ENCODE measurements around the gene LSP1. TPM values are rescaled to one million over a fixed set of nuclear protein-coding genes. Genes with fewer than 3 reads are reported as not detected.
"Not testable (repeated sequence)": the region's sequence is repeated elsewhere in the genome, so short reads cannot be mapped to it uniquely, and the experiment has no call there.

Gene LSP1
- total RNA-seq, 4 donors from 2014 or later, result 12.3 to 69.6 (median 23.2) TPM

GRCh38 chr11:1807264-1807995 lies 45.5 kb upstream of the LSP1 start:
- no peak for DNase-seq
- Histone ChIP-seq H3K36me3 (no peaks in the 10 kb centered on the region), H3K4me1 (no peaks in the 10 kb centered on the region), H3K4me3 (no peak overlapping the region), H3K9me3 (no peaks in the 10 kb centered on the region), H3K27ac (no peak overlapping the region), H3K27me3 (peaks cover 45% of the 10 kb centered on the region)
- intact Hi-C loops (cut with DNase I; ENCODE audit: low total_unique reads), result no loop called here
- no peak for TF ChIP-seq CTCF (IDR thresholded peaks at IDR 0.05)
- no peak for TF ChIP-seq POLR2AphosphoS5 (IDR thresholded peaks at IDR 0.05)
- TF ChIP-seq EP300 (IDR thresholded peaks at IDR 0.05; ENCODE audit: low read depth), result no peak
- no peak for TF ChIP-seq POLR2A (IDR thresholded peaks at IDR 0.05)
- in situ Hi-C loops (cut with MboI; ENCODE audit: low pct_ligation_motif_present in 1 of 4, low pct_unique_long_range_greater_than_20kb in 1 of 4, low sequenced_read_pairs in 3 of 4), result loop anchor here in 1 of 4 donors (25.0 kb wide), 1 partner anchor 95 kb away; no protein-coding TSS in a partner anchor
- WGBS, 2 donors (ENCODE audit: low coverage in 1 of 2), result 32 to 50% methylated on average over 5 to 14 of the region's 14 CpGs

- H3K36me3 ChIP-seq, result no peaks in the 10 kb centered on the region
- H3K27ac ChIP-seq, result no peak overlapping the region
- in situ Hi-C loops (cut with MboI; ENCODE audit: low pct_ligation_motif_present in 1 of 4, low pct_unique_long_range_greater_than_20kb in 1 of 4, low sequenced_read_pairs in 3 of 4) (loop anchor here (10.0 to 25.0 kb wide), 2 partner anchors 98 to 106 kb away; no protein-coding TSS in a partner anchor), intact Hi-C loops (cut with DNase I; ENCODE audit: low total_unique reads) (no loop called here)
- H3K4me3 ChIP-seq, result no peak overlapping the region
- no peak for DNase-seq
- 72 to 77% methylated on average over 8 to 10 of the region's 10 CpGs for WGBS, 2 donors (ENCODE audit: low coverage in 1 of 2)
- H3K27me3 ChIP-seq, result peaks cover 43% of the 10 kb centered on the region
- no peaks in the 10 kb centered on the region for H3K9me3 ChIP-seq
- TF ChIP-seq CTCF (IDR thresholded peaks at IDR 0.05), result no peak
- TF ChIP-seq EP300 (IDR thresholded peaks at IDR 0.05; ENCODE audit: low read depth), result no peak
- TF ChIP-seq POLR2AphosphoS5 (IDR thresholded peaks at IDR 0.05), result no peak
- no peak for TF ChIP-seq POLR2A (IDR thresholded peaks at IDR 0.05)
- H3K4me1 ChIP-seq, result no peaks in the 10 kb centered on the region
Observed at GRCh38 chr11:1810761-1811160, 42.1 kb upstream of the LSP1 start.

- no peak for DNase-seq
- H3K4me3 ChIP-seq, result no peak overlapping the region
- no peaks in the 10 kb centered on the region for H3K36me3 ChIP-seq
- in situ Hi-C loops (cut with MboI; ENCODE audit: low pct_ligation_motif_present in 1 of 4, low pct_unique_long_range_greater_than_20kb in 1 of 4, low sequenced_read_pairs in 3 of 4) (loop anchor here (10.0 to 25.0 kb wide), 2 partner anchors 100 to 107 kb away; no protein-coding TSS in a partner anchor), intact Hi-C loops (cut with DNase I; ENCODE audit: low total_unique reads) (no loop called here)
- H3K27ac ChIP-seq, result no peak overlapping the region
- H3K27me3 ChIP-seq, result peaks cover 27% of the 10 kb centered on the region
- TF ChIP-seq CTCF (IDR thresholded peaks at IDR 0.05) (no peak), POLR2AphosphoS5 (IDR thresholded peaks at IDR 0.05) (no peak), POLR2A (IDR thresholded peaks at IDR 0.05) (no peak), EP300 (IDR thresholded peaks at IDR 0.05; ENCODE audit: low read depth) (no peak)
- H3K4me1 ChIP-seq, result no peaks in the 10 kb centered on the region
- no peaks in the 10 kb centered on the region for H3K9me3 ChIP-seq
- 79 to 87% methylated on average over 5 of the region's 5 CpGs for WGBS, 2 donors (ENCODE audit: low coverage in 1 of 2)
Observed at GRCh38 chr11:1812274-1812673, 40.6 kb upstream of the LSP1 start.

- intact Hi-C loops (cut with DNase I; ENCODE audit: low total_unique reads), result no loop called here
- TF ChIP-seq EP300 (IDR thresholded peaks at IDR 0.05; ENCODE audit: low read depth), result no peak
- no peak for TF ChIP-seq POLR2A (IDR thresholded peaks at IDR 0.05)
- TF ChIP-seq POLR2AphosphoS5 (IDR thresholded peaks at IDR 0.05), result no peak
- no peak for TF ChIP-seq CTCF (IDR thresholded peaks at IDR 0.05)
- no peak for DNase-seq
- Histone ChIP-seq H3K27ac (no peak overlapping the region), H3K4me3 (no peak overlapping the region), H3K9me3 (no peaks in the 10 kb centered on the region), H3K36me3 (no peaks in the 10 kb centered on the region), H3K4me1 (no peaks in the 10 kb centered on the region), H3K27me3 (peaks cover 22% of the 10 kb centered on the region)
- WGBS, 2 donors (ENCODE audit: low coverage in 1 of 2), result 93 to 95% methylated on average over 14 to 15 of the region's 15 CpGs
- in situ Hi-C loops (cut with MboI; ENCODE audit: low pct_ligation_motif_present in 1 of 4, low pct_unique_long_range_greater_than_20kb in 1 of 4, low sequenced_read_pairs in 3 of 4), result loop anchor here (10.0 to 25.0 kb wide), 2 partner anchors 100 to 108 kb away; no protein-coding TSS in a partner anchor
Observed at GRCh38 chr11:1812801-1813200, 40.1 kb upstream of the LSP1 start.

GRCh38 chr11:1813356-1813755 lies 39.5 kb upstream of the LSP1 start:
- peaks cover 19% of the 10 kb centered on the region for H3K27me3 ChIP-seq
- WGBS, 2 donors (ENCODE audit: low coverage in 1 of 2), result 90 to 100% methylated on average over 3 to 9 of the region's 9 CpGs
- H3K4me1 ChIP-seq; H3K36me3 ChIP-seq; intact Hi-C loops (cut with DNase I; ENCODE audit: low total_unique reads); H3K27ac ChIP-seq; H3K9me3 ChIP-seq; DNase-seq; H3K4me3 ChIP-seq: not testable (repeated sequence)
- in situ Hi-C loops (cut with MboI; ENCODE audit: low pct_ligation_motif_present in 1 of 4, low pct_unique_long_range_greater_than_20kb in 1 of 4, low sequenced_read_pairs in 3 of 4), result loop anchor here (10.0 to 25.0 kb wide), 2 partner anchors 101 to 109 kb away; no protein-coding TSS in a partner anchor

Data from transverse colon (tissue), 4 donors.